RWPE2 (cell line): Measurements from ENCODE around the gene SLC15A4.

Experiments used
- ATAC-seq: fragments of 200-7000 bp; cut with Tn5 transposase; 3 replicates; pipeline ENCODE4 v1.9.1; 2021; ENCODE audit warnings: low read depth
- DNase-seq: peaks from one replicate; pipeline ENCODE4 v3.0.0-alpha.2; 2020; ENCODE audit warnings: low spot score
- H3K27ac ChIP-seq: fragments of 450-650 bp; 2 replicates; pipeline ENCODE4 v1.5.1; 2017; ENCODE audit warnings: mild to moderate bottlenecking; ENCODE audit not compliant: poor library complexity, severe bottlenecking
- H3K27me3 ChIP-seq: fragments of 250-450 bp; sonication (Bioruptor Pico); 2 replicates; pipeline ENCODE4 v1.5.1; 2021; ENCODE audit warnings: mild to moderate bottlenecking, moderate library complexity; ENCODE audit not compliant: insufficient read depth, poor library complexity, severe bottlenecking
- H3K36me3 ChIP-seq: fragments of 250-450 bp; sonication (Bioruptor Pico); 2 replicates; pipeline ENCODE4 v1.5.1; 2020; ENCODE audit warnings: low read depth, mild to moderate bottlenecking, moderate library complexity
- H3K4me1 ChIP-seq: fragments of 250-450 bp; sonication (Bioruptor Pico); 2 replicates; pipeline ENCODE4 v1.5.1; 2021; ENCODE audit warnings: mild to moderate bottlenecking, moderate library complexity; ENCODE audit not compliant: insufficient read depth, poor library complexity, severe bottlenecking
- H3K4me3 ChIP-seq: fragments of 250-450 bp; sonication (Bioruptor Pico); 2 replicates; pipeline ENCODE4 v1.5.1; 2021; ENCODE audit warnings: mild to moderate bottlenecking, moderate library complexity; ENCODE audit not compliant: severe bottlenecking
- H3K9me3 ChIP-seq: fragments of 250-450 bp; sonication (Bioruptor Pico); 2 replicates; pipeline ENCODE4 v1.5.1; 2021; ENCODE audit warnings: mild to moderate bottlenecking, moderate library complexity; ENCODE audit not compliant: severe bottlenecking
- TF ChIP-seq, protein P1 (sequence below): fragments of 450-650 bp; IDR thresholded peaks from one replicate; pipeline ENCODE4 v1.5.1; 2017; ENCODE audit warnings: mild to moderate bottlenecking, moderate library complexity; ENCODE audit not compliant: poor library complexity, severe bottlenecking

Gene SLC15A4

DNA sequence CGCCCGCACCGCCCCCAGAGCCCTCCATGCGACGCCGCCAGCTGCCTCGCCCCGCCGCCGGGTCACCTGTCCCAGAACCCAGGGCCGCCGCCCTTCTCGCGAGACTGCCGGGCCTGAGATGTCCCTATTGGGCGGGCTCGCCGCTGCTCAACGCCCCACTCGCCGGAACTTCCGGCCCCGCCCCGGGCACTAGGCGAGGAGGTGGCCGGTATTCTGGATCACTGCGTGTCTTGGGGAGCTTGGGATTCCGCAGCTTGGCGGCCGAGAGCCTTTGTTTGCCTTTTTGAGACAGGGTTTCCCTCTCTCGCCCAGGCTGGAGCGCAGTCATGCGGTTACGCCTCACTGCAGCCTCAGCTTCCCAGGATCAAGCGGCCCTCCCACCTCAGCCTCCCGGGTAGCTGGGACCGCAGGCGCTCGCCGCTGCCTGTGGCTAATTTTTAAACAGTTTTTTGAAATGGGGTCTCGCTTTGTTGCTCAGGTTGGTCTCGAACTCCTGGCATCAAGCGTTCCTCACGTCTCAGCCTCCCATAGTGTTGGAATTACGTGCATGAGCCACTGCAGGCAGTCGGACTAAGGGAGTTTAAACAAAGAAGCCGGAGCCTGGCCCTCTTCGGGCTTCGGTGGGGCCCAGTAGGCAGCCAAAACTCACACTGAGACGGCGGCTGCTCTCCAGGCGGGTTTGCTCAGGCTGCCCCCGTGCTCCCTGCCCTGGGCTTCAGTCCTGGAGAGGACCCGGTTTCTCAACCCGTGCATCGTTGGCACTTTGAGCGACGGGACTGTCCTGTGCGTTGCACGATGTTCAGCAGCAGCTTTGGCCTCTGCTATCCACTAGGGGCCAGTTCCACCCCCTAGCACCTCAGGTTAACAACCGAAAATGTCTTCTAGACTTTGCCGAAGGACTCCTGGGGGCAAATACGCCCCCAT, at the start of gene SLC15A4:
Gene SLC15A4, minus strand, starts transcription at position 43 of the 924 bp plus-strand sequence. Its CDS starts 15 bp downstream, at position 28.
- Histone ChIP-seq H3K9me3 (no peaks in the 10 kb centered on the region), H3K4me1 (peaks cover 8% of the 10 kb centered on the region), H3K27me3 (no peaks in the 10 kb centered on the region), H3K27ac (peak within 1 kb of the TSS; percentile 56), H3K4me3 (peak within 1 kb of the TSS; percentile 56), H3K36me3 (peaks cover 19% of the 10 kb centered on the region)
- DNase-seq (peak; percentile 93), ATAC-seq (peak; percentile 95)
- TF ChIP-seq, protein P1, sequence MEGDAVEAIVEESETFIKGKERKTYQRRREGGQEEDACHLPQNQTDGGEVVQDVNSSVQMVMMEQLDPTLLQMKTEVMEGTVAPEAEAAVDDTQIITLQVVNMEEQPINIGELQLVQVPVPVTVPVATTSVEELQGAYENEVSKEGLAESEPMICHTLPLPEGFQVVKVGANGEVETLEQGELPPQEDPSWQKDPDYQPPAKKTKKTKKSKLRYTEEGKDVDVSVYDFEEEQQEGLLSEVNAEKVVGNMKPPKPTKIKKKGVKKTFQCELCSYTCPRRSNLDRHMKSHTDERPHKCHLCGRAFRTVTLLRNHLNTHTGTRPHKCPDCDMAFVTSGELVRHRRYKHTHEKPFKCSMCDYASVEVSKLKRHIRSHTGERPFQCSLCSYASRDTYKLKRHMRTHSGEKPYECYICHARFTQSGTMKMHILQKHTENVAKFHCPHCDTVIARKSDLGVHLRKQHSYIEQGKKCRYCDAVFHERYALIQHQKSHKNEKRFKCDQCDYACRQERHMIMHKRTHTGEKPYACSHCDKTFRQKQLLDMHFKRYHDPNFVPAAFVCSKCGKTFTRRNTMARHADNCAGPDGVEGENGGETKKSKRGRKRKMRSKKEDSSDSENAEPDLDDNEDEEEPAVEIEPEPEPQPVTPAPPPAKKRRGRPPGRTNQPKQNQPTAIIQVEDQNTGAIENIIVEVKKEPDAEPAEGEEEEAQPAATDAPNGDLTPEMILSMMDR, result peak; percentile 16

- no peak overlapping the region for H3K4me3 ChIP-seq
- TF ChIP-seq, protein P1, result no peak
- no peaks in the 10 kb centered on the region for H3K27me3 ChIP-seq
- no peaks in the 10 kb centered on the region for H3K4me1 ChIP-seq
- no peak for DNase-seq
- H3K9me3 ChIP-seq, result no peaks in the 10 kb centered on the region
- ATAC-seq, result no peak
- no peaks in the 10 kb centered on the region for H3K36me3 ChIP-seq
- H3K27ac ChIP-seq, result no peak overlapping the region
Observed at GRCh38 chr12:128872303-128872702, 48.5 kb upstream of the SLC15A4 start.

DNA sequence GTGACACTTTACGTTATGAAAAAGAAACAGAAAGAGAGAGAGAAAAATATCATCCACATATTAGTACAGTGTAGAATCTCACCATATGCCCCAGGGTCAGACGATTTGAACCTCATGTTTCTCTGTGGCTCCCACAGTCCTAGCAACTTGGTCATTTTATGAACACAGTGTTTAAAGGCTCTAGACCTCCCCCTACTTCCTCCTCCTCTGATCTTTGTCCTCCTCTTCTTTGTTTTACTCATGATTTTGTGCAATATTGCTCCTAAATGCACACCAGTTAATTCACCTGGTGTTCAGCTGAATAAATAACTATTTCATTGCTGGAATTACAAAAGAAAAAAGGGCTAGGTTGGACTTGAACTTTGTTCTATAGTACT, 47.7 kb upstream of the SLC15A4 start:
- DNase-seq, result no peak
- Histone ChIP-seq H3K36me3 (no peaks in the 10 kb centered on the region), H3K4me1 (no peaks in the 10 kb centered on the region), H3K27ac (no peak overlapping the region), H3K27me3 (no peaks in the 10 kb centered on the region), H3K4me3 (no peak overlapping the region), H3K9me3 (no peaks in the 10 kb centered on the region)
- ATAC-seq, result no peak
- TF ChIP-seq, protein P1, result no peak

GRCh38 chr12:128867466-128867865, 43.7 kb upstream of the SLC15A4 start:
- DNase-seq (no peak), ATAC-seq (no peak)
- no peaks in the 10 kb centered on the region for H3K27me3 ChIP-seq
- TF ChIP-seq, protein P1, result no peak
- H3K9me3 ChIP-seq, result no peaks in the 10 kb centered on the region
- no peaks in the 10 kb centered on the region for H3K4me1 ChIP-seq
- H3K4me3 ChIP-seq, result no peak overlapping the region
- no peaks in the 10 kb centered on the region for H3K36me3 ChIP-seq
- H3K27ac ChIP-seq, result no peak overlapping the region
